Measurements from ENCODE around the gene AP3S1.

Gene AP3S1

GRCh38 chr5:115842089-115842935 lies 577 bp downstream of the AP3S1 start:
- Histone ChIP-seq H3K4ac (ENCODE audit: low read depth, low read length) (no peak overlapping the region), H2BK15ac (replicated peaks; ENCODE audit: low read depth) (no peak overlapping the region), H3K36me3 (ENCODE audit: control insufficient read depth, insufficient read depth, low read length) (no peaks in the 10 kb centered on the region), H2BK120ac (ENCODE audit: low read depth, low read length) (peak overlapping the region; percentile 31), H4K8ac (ENCODE audit: low read depth, low read length) (no peak overlapping the region), H3K4me2 (ENCODE audit: low read length) (peak overlapping the region; percentile 100), H3K4me1 (ENCODE audit: control insufficient read depth, low read depth, low read length) (peaks cover 2% of the 10 kb centered on the region), H3K18ac (ENCODE audit: low read length) (peak overlapping the region; percentile 81), H3K9ac (ENCODE audit: low read length) (peak overlapping the region; percentile 84), H3K79me2 (ENCODE audit: control insufficient read depth, insufficient read depth, low read length) (peaks cover 31% of the 10 kb centered on the region), H3K27me3 (ENCODE audit: insufficient read depth, low read length, poor library complexity) (no peaks in the 10 kb centered on the region), H2BK5ac (ENCODE audit: low read length) (no peak overlapping the region), H3K27ac (ENCODE audit: low read depth, low read length) (peak overlapping the region; percentile 20), H4K5ac (ENCODE audit: low read length) (no peak overlapping the region), H3K56ac (ENCODE audit: low read length) (peak overlapping the region; percentile 98), H3K23ac (ENCODE audit: low read length) (peak overlapping the region; percentile 36), H3K4me3 (ENCODE audit: low read length) (peak overlapping the region; percentile 85), H2AK5ac (ENCODE audit: low read length) (no peak overlapping the region), H3K79me1 (ENCODE audit: low read length) (peaks cover 9% of the 10 kb centered on the region)
- no peak for DNase-seq
- no CpG with 5 or more reads among the region's 68 CpGs for WGBS (ENCODE audit: extremely low coverage, insufficient coverage, low lambda C conversion rate)

GRCh38 chr5:115842952-115843351 lies 1.2 kb downstream of the AP3S1 start:
- H3K18ac ChIP-seq (ENCODE audit: low read length): no peak overlapping the region
- peak overlapping the region; percentile 35 for H3K9ac ChIP-seq (ENCODE audit: low read length)
- peak overlapping the region; percentile 73 for H3K56ac ChIP-seq (ENCODE audit: low read length)
- H3K4ac ChIP-seq (ENCODE audit: low read depth, low read length): no peak overlapping the region
- H2AK5ac ChIP-seq (ENCODE audit: low read length): no peak overlapping the region
- no peak overlapping the region for H4K5ac ChIP-seq (ENCODE audit: low read length)
- WGBS (ENCODE audit: extremely low coverage, insufficient coverage, low lambda C conversion rate): 100% methylated on average over 1 of the region's 3 CpGs
- H2BK15ac ChIP-seq (replicated peaks; ENCODE audit: low read depth): no peak overlapping the region
- H2BK120ac ChIP-seq (ENCODE audit: low read depth, low read length): no peak overlapping the region
- H2BK5ac ChIP-seq (ENCODE audit: low read length): no peak overlapping the region
- peaks cover 31% of the 10 kb centered on the region for H3K79me2 ChIP-seq (ENCODE audit: control insufficient read depth, insufficient read depth, low read length)
- H3K27me3 ChIP-seq (ENCODE audit: insufficient read depth, low read length, poor library complexity): no peaks in the 10 kb centered on the region
- H3K4me2 ChIP-seq (ENCODE audit: low read length): peak overlapping the region; percentile 26
- peaks cover 9% of the 10 kb centered on the region for H3K79me1 ChIP-seq (ENCODE audit: low read length)
- peaks cover 2% of the 10 kb centered on the region for H3K4me1 ChIP-seq (ENCODE audit: control insufficient read depth, low read depth, low read length)
- H4K8ac ChIP-seq (ENCODE audit: low read depth, low read length): no peak overlapping the region
- H3K23ac ChIP-seq (ENCODE audit: low read length): no peak overlapping the region
- no peak overlapping the region for H3K4me3 ChIP-seq (ENCODE audit: low read length)
- H3K36me3 ChIP-seq (ENCODE audit: control insufficient read depth, insufficient read depth, low read length): no peaks in the 10 kb centered on the region
- no peak overlapping the region for H3K27ac ChIP-seq (ENCODE audit: low read depth, low read length)
- no peak for DNase-seq

DNA sequence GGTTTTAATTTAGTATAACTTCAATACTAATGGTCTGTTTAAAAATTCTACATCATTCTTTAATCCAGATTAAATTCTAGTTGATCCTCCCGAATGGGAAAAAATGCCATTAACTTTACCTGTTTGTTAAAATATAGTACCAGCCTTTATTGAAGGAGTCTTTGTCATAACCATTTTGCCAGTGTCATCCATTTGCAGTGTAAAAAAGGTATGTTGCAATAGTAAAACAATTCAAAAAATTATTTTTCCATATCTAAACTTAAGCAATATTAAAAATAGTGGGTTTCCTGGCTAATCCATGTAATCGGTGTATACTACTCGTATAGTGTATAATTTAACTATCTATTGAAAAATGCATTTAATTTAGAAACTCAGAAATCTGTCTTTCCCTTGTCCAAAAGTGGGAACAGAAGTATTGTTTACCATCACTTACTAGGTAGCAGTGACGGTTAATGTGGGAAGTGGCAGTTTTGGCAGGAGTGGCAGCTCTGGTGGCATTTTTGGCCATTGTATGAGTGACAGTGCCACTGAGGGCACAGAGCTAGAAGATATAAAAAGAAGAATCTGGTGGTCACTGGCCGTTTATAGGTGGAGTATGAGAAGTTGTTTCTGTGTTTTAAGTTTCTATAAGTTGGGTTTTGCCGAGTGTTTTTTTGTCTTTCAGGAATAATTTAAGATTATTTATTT lies 1.9 kb downstream of the AP3S1 start:
- H3K4ac ChIP-seq (ENCODE audit: low read depth, low read length): no peak overlapping the region
- no peak overlapping the region for H3K23ac ChIP-seq (ENCODE audit: low read length)
- H4K5ac ChIP-seq (ENCODE audit: low read length): no peak overlapping the region
- no peak overlapping the region for H3K27ac ChIP-seq (ENCODE audit: low read depth, low read length)
- no peaks in the 10 kb centered on the region for H3K27me3 ChIP-seq (ENCODE audit: insufficient read depth, low read length, poor library complexity)
- no peak overlapping the region for H2BK15ac ChIP-seq (replicated peaks; ENCODE audit: low read depth)
- no peak overlapping the region for H3K9ac ChIP-seq (ENCODE audit: low read length)
- H3K4me1 ChIP-seq (ENCODE audit: control insufficient read depth, low read depth, low read length): peaks cover 2% of the 10 kb centered on the region
- no peak overlapping the region for H3K4me3 ChIP-seq (ENCODE audit: low read length)
- H3K79me1 ChIP-seq (ENCODE audit: low read length): peaks cover 9% of the 10 kb centered on the region
- no peaks in the 10 kb centered on the region for H3K36me3 ChIP-seq (ENCODE audit: control insufficient read depth, insufficient read depth, low read length)
- no peak overlapping the region for H3K18ac ChIP-seq (ENCODE audit: low read length)
- H4K8ac ChIP-seq (ENCODE audit: low read depth, low read length): no peak overlapping the region
- no peak for DNase-seq
- H2BK5ac ChIP-seq (ENCODE audit: low read length): no peak overlapping the region
- no peak overlapping the region for H3K4me2 ChIP-seq (ENCODE audit: low read length)
- no peak overlapping the region for H2AK5ac ChIP-seq (ENCODE audit: low read length)
- H3K79me2 ChIP-seq (ENCODE audit: control insufficient read depth, insufficient read depth, low read length): peaks cover 29% of the 10 kb centered on the region
- no CpG with 5 or more reads among the region's 6 CpGs for WGBS (ENCODE audit: extremely low coverage, insufficient coverage, low lambda C conversion rate)
- H3K56ac ChIP-seq (ENCODE audit: low read length): no peak overlapping the region
- H2BK120ac ChIP-seq (ENCODE audit: low read depth, low read length): no peak overlapping the region

DNA sequence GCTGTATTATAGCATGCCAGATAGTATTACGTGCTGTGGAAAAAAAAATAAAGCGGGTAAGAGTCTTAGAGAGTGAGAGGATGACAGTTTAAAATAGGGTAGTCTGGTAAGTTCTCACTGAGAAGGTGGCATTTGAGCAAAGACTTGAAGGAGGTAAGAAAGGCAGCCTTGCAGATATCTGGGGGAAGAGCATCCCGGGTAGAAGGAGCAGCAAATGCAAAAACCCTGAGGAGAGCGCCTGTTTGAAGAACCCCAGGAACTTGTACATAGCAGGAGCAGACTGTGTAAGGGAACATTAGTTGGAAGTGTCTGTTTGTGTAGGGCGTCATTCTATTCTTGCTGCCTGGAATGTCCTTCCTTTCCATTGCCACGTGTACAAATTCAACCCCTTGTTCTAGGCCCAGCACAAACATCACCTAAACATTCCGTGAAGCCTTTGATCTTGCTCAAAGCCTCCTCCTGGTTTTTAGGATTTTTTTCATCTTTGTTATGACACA lies 2.6 kb downstream of the AP3S1 start:
- H2BK120ac ChIP-seq (ENCODE audit: low read depth, low read length): no peak overlapping the region
- no peak overlapping the region for H3K56ac ChIP-seq (ENCODE audit: low read length)
- H2BK15ac ChIP-seq (replicated peaks; ENCODE audit: low read depth): no peak overlapping the region
- H3K79me2 ChIP-seq (ENCODE audit: control insufficient read depth, insufficient read depth, low read length): peaks cover 26% of the 10 kb centered on the region
- H4K5ac ChIP-seq (ENCODE audit: low read length): no peak overlapping the region
- no peaks in the 10 kb centered on the region for H3K27me3 ChIP-seq (ENCODE audit: insufficient read depth, low read length, poor library complexity)
- no CpG with 5 or more reads among the region's 7 CpGs for WGBS (ENCODE audit: extremely low coverage, insufficient coverage, low lambda C conversion rate)
- H3K4ac ChIP-seq (ENCODE audit: low read depth, low read length): no peak overlapping the region
- H3K4me3 ChIP-seq (ENCODE audit: low read length): no peak overlapping the region
- H3K9ac ChIP-seq (ENCODE audit: low read length): no peak overlapping the region
- H4K8ac ChIP-seq (ENCODE audit: low read depth, low read length): no peak overlapping the region
- DNase-seq: no peak
- H2AK5ac ChIP-seq (ENCODE audit: low read length): no peak overlapping the region
- no peak overlapping the region for H3K18ac ChIP-seq (ENCODE audit: low read length)
- no peak overlapping the region for H3K23ac ChIP-seq (ENCODE audit: low read length)
- no peak overlapping the region for H3K27ac ChIP-seq (ENCODE audit: low read depth, low read length)
- peaks cover 9% of the 10 kb centered on the region for H3K79me1 ChIP-seq (ENCODE audit: low read length)
- H3K36me3 ChIP-seq (ENCODE audit: control insufficient read depth, insufficient read depth, low read length): no peaks in the 10 kb centered on the region
- H2BK5ac ChIP-seq (ENCODE audit: low read length): no peak overlapping the region
- H3K4me1 ChIP-seq (ENCODE audit: control insufficient read depth, low read depth, low read length): peaks cover 2% of the 10 kb centered on the region
- no peak overlapping the region for H3K4me2 ChIP-seq (ENCODE audit: low read length)

DNA sequence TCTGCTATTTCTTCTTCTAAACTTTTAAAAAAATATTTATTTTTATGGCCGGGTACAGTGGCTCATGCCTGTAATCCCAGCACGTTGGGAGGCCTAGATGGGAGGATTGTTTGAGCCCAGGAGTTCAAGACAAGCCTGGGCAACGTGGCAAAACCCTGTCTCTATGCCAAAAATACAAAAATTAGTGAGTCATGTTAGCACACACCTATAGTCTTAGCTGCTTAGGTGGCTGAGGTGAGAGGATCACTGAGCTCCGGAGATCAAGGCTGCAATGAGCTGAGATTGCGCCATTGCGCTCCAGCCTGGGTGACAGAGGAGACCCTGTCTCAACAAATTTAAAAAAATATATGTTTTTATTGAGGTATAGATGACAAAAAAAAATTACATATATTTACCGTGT lies 5.6 kb downstream of the AP3S1 start:
- H3K27me3 ChIP-seq (ENCODE audit: insufficient read depth, low read length, poor library complexity): no peaks in the 10 kb centered on the region
- no peak overlapping the region for H4K8ac ChIP-seq (ENCODE audit: low read depth, low read length)

More for the DNA sequence above, 5.6 kb downstream of the AP3S1 start:
- Histone ChIP-seq H3K4ac (ENCODE audit: low read depth, low read length) (no peak overlapping the region), H2BK5ac (ENCODE audit: low read length) (no peak overlapping the region), H3K27ac (ENCODE audit: low read depth, low read length) (no peak overlapping the region), H3K4me2 (ENCODE audit: low read length) (no peak overlapping the region), H3K4me3 (ENCODE audit: low read length) (no peak overlapping the region), H3K79me1 (ENCODE audit: low read length) (peaks cover 11% of the 10 kb centered on the region), H3K23ac (ENCODE audit: low read length) (no peak overlapping the region), H3K56ac (ENCODE audit: low read length) (no peak overlapping the region), H3K9ac (ENCODE audit: low read length) (no peak overlapping the region), H3K4me1 (ENCODE audit: control insufficient read depth, low read depth, low read length) (peaks cover 2% of the 10 kb centered on the region), H4K5ac (ENCODE audit: low read length) (no peak overlapping the region), H3K18ac (ENCODE audit: low read length) (no peak overlapping the region), H2BK120ac (ENCODE audit: low read depth, low read length) (no peak overlapping the region), H2BK15ac (replicated peaks; ENCODE audit: low read depth) (no peak overlapping the region), H2AK5ac (ENCODE audit: low read length) (no peak overlapping the region), H3K79me2 (ENCODE audit: control insufficient read depth, insufficient read depth, low read length) (peaks cover 16% of the 10 kb centered on the region), H3K36me3 (ENCODE audit: control insufficient read depth, insufficient read depth, low read length) (no peaks in the 10 kb centered on the region)
- WGBS (ENCODE audit: extremely low coverage, insufficient coverage, low lambda C conversion rate): 100% methylated on average over 1 of the region's 7 CpGs
- no peak for DNase-seq

Measured in mesendoderm (in vitro differentiated cells).